Measurements from ENCODE around the gene ZBTB18. TPM values are rescaled to one million over a fixed set of nuclear protein-coding genes. Genes with fewer than 3 reads are reported as not detected.
A peak's percentile ranks its signal among the peaks of the same experiment; 100 is the strongest.

Gene ZBTB18
- total and polyA plus RNA-seq, 2 of the 4 experiments (the other 2 are of a cell fraction): 10.0 to 16.0 TPM

DNA sequence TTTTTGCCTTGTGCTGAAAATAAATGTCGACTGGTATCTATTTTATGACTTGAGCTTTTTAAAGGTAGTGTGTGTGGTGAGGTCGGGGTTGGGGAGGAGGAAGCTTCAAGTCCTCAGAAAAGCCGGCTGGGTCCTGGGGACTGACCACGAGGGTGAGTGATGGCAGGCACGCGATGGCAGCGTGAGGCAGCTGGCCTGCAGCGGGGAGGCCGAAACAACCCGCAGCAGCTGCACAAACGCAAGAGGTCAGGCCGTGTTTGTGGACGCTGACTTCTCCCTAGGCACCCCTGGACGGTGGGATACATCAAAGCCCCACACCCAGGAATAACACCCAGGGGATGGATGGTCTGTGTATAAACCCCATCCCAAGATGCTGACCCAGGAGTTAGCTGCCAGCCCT is 51.4 kb downstream of the ZBTB18 start:
- dilution Hi-C loops (cut with HindIII; ENCODE audit: low sequenced_read_pairs, unreplicated experiment) (no loop called here), intact Hi-C loops (cut with micrococcal nuclease) (loop anchor here (5.0 to 10.0 kb wide), 2 partner anchors 48 to 185 kb away; partner anchors contain the start of gene ZBTB18), in situ Hi-C loops (cut with MboI; ENCODE audit: low sequenced_read_pairs) (no loop called here)
- Histone ChIP-seq H2BK15ac (ENCODE audit: low read depth, low read length) (no peak overlapping the region), H2AK9ac (replicated peaks; ENCODE audit: low read depth, low read length, poor library complexity) (no peak overlapping the region), H4K5ac (ENCODE audit: low read depth, low read length) (no peak overlapping the region), H2BK5ac (ENCODE audit: low read depth, low read length, poor library complexity, severe bottlenecking) (no peak overlapping the region), H3K79me1 (ENCODE audit: low read depth in 1 of 2, low read length in 2 of 2) (no peaks in the 10 kb centered on the region), H3K4me3 (ENCODE audit: insufficient read depth, low read depth, low read length) (no peak overlapping the region), H4K8ac (ENCODE audit: low read depth in 2 of 2, low read length in 2 of 2) (no peak overlapping the region), H3K27me3 (ENCODE audit: control insufficient read depth, insufficient read depth, low read length) (no peaks in the 10 kb centered on the region; the same call in 1 of the 2 replicates), H4K20me1 (ENCODE audit: insufficient read depth, low read length) (no peaks in the 10 kb centered on the region), H3K9me1 (ENCODE audit: insufficient read depth, low read length) (no peaks in the 10 kb centered on the region), H3K56ac (ENCODE audit: extremely low read depth, insufficient read depth, low read length) (no peak overlapping the region), H2AFZ (replicated peaks; ENCODE audit: low read length, poor library complexity) (peak overlapping the region; percentile 54), H3K23ac (ENCODE audit: low read depth, low read length) (no peak overlapping the region), H3K4me2 (ENCODE audit: low read depth, low read length) (no peak overlapping the region), H3K27ac (ENCODE audit: insufficient read depth, low read length) (no peak overlapping the region), H3K14ac (replicated peaks; ENCODE audit: low read depth, low read length) (no peak overlapping the region), H3K18ac (ENCODE audit: low read depth, low read length) (no peak overlapping the region), H3K9ac (ENCODE audit: low read depth, low read length) (no peak overlapping the region), H3K4me1 (ENCODE audit: control insufficient read depth, insufficient read depth, low read length) (peaks cover 16% of the 10 kb centered on the region), H2AK5ac (ENCODE audit: low read depth, low read length) (no peak overlapping the region; the same call in 1 of the 2 replicates), H3K9me3 (ENCODE audit: control insufficient read depth, insufficient read depth, low read length) (0 out of 2 replicates have a peak, but pooled peaks cover 2% of the 10 kb centered on the region), H2BK120ac (ENCODE audit: low read depth, low read length) (no peak overlapping the region), H3K36me3 (ENCODE audit: control insufficient read depth, insufficient read depth, low read length) (no peaks in the 10 kb centered on the region), H2BK20ac (ENCODE audit: low read depth, low read length) (no peak overlapping the region), H4K91ac (ENCODE audit: insufficient read depth, low read depth, low read length) (peak overlapping the region; percentile 12; the same call in 1 of the 2 replicates), H3K4ac (ENCODE audit: low read depth, low read length) (no peak overlapping the region)
- ChIA-PET POLR2A (ENCODE audit: unreplicated experiment) (interaction anchor here (0.6 kb wide), 1 partner anchor 143 kb away, joined by 4 read pairs; no protein-coding TSS in a partner anchor), CTCF (interaction anchor here (0.5 kb wide), 1 partner anchor 37 kb away, joined by 3 read pairs; no protein-coding TSS in a partner anchor)
- no peak for TF ChIP-seq MXI1 (IDR thresholded peaks at IDR 0.05; ENCODE audit: borderline replicate concordance, low read depth, low read length)
- TF ChIP-seq ELK1 (IDR thresholded peaks at IDR 0.05; ENCODE audit: borderline replicate concordance, low read depth, low read length): no peak
- no CpG with 5 or more reads among the region's 14 CpGs for WGBS, 2 experiments (ENCODE audit: extremely low coverage in 2 of 2, insufficient read length in 1 of 2)
- DNase-seq (no peak), ATAC-seq (ENCODE audit: low read depth) (no peak)
- no TSS peak for BruUV-seq (replicated peaks)

Measured in IMR-90 (cell line).